HK-2 (cell line): ENCODE measurements around the gene JOSD2.
"Not testable (repeated sequence)": the region's sequence is repeated elsewhere in the genome, so short reads cannot be mapped to it uniquely, and the experiment has no call there.

ENCODE experiments used
- DNase-seq: peaks from one replicate; pipeline ENCODE4 v3.0.0-alpha.2; 2018; ENCODE audit not compliant: unreplicated experiment

The JOSD2 gene

DNA sequence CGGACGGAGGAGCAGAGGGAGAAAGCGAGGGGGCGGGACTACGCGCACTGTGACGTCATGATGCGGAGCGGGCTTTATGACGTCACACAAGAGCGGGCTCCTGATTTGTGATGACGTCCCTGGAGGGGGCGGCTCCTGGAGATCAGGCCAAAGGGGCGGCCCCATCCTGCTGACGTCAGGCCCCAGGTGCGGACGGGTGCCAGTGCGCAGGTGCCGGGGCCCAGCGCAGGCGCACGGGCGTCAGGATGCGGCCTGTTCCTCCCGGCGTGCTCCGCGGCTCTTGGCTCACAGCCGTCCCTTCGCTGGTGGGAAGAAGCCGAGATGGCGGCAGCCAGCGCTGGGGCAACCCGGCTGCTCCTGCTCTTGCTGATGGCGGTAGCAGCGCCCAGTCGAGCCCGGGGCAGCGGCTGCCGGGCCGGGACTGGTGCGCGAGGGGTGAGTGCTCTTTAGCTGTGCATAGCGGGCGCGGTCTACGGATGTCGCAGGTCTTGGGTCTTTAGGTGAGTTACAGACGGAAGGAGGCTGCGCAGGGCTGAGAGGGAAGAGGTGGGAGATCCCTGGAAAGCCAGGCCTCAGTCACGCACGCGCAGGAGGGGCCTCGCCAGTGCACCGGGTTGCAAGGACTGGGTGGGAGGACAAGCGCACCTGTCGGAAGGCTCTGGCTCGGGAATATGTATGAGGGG, 34.6 kb downstream of the JOSD2 start, which contains the start of the genes EMC10 and GARIN5A:
EMC10 (plus strand) TSS at position 284 of the 683 bp plus-strand sequence; CDS start at position 322, 38 bp downstream.
GARIN5A (minus strand) TSS at position 625 of the 683 bp plus-strand sequence; CDS start at position 165, 460 bp downstream.
- no peak for DNase-seq

DNA sequence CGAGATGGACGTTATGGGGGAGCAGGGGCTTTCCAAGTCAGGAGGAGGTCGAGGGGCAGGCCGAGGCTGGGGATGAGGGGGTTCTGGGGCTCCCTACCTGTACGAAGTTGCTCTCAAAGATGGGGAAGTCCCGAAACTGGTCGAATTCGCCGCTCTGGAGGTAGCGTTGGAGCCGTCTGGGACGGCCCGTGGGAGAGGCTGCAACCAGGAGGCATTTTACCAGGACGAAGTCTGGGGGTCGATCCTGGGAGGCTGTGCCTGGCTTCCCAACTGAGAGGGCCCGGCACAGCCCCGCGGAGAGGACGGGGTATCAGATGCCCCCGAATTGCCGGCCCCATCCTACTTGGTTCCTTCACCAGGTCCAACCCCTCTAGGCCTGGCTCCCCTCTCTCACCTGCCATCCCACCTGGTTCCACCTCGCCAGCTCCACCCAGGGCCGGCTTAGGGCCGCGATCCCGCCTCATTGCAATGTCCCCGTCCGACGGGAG, 35.2 kb downstream of the JOSD2 start:
- no peak for DNase-seq

DNA sequence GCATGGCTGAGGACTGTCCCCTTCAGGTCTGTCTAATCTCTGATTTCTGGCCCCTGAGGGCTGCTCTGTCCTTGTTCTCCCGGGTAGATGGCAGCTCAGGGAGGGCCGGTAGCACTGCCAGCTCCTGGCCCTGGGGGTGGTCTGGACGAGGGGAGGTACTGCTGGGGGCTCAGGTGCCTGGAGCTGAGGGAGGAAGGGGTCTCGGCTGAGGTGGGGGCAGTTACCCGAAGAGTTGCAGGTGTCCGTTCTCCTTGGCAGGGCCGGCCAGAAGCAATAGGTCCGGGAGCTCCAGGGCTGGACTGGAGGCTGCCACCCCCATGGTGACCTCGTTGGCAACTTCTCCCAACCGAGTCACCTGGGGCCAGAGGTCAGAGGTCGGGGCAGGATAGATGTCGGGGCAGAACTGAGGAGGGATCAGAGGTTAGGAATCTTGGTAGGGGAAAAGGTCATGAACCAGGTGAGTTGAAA, 35.9 kb downstream of the JOSD2 start:
- no peak for DNase-seq

DNA sequence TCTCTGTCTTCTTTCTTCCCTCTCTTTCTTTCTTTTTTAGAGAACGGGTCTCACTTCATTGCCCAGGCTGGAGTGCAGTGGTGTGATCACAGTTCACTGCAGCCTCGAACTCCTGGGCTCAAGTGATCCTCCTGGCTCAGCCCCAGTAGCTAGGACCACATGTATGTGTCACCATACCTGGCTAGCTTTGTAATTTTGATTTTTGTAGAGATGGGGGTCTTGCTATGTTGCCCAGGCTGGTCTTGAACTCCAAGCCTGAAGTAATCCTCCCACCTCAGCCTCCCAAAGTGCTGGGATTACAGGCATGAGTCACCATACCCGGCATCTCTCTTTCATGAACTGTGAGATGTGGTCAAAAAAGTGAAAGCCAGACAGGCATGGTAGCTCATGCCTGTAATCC, 37.7 kb downstream of the JOSD2 start:
- DNase-seq: not testable (repeated sequence)

DNA sequence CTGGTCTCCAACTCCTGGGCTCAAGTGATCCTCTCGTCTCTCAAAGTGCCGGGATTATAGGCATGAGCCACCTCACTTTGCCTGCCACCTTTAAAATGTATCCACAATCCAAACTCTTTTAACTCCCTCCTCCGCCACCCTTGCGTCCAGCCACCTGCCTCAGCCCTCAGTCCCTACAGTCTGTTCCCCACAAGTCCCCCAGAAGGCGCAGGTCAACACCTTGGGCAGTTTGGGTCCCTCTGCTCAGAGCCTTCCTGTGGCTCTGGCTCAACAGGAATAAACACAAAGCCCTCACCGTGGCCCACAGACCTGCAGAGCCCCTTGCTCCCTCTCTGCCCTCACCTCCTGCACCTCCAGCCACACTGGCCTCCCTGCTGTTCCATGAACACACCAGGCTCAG, 42.2 kb downstream of the JOSD2 start:
- no peak for DNase-seq

DNA sequence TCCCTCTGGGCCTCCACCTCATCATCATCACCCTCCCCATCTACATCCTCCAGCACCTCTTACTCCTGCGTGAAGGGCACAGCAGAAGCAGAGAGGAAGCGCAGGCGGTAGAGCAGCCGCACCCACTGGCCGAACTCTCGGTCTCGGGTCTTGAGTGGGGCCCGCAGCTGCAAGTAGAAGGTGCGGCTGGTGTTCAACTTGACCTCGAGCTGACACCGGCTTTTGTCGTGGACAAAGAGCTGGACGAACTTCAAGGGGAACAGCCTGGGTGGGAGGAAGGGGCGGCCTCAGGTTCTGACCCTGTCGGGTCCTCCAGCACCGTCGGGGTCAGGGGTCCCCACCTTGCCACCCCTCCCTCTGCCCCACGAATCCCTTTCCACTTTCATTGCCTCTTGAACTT, 43.4 kb downstream of the JOSD2 start:
- DNase-seq: no peak

DNA sequence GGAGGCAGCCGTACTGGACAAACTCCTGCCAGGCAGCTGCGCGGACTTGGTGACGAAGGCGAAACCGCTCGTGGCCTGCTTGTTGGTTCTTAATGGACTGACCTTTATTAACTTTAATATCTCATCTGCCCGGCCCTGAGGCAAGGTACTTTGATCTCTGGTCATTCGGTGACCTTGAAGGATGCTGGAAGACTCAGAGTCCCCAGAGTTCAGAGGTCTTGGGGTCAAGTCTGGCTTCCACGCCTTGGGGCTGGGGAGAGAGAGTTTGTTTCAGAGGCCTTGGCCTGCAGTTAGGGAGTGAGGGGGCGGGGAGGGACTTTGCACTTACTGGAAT, 44.3 kb downstream of the JOSD2 start:
- no peak for DNase-seq

DNA sequence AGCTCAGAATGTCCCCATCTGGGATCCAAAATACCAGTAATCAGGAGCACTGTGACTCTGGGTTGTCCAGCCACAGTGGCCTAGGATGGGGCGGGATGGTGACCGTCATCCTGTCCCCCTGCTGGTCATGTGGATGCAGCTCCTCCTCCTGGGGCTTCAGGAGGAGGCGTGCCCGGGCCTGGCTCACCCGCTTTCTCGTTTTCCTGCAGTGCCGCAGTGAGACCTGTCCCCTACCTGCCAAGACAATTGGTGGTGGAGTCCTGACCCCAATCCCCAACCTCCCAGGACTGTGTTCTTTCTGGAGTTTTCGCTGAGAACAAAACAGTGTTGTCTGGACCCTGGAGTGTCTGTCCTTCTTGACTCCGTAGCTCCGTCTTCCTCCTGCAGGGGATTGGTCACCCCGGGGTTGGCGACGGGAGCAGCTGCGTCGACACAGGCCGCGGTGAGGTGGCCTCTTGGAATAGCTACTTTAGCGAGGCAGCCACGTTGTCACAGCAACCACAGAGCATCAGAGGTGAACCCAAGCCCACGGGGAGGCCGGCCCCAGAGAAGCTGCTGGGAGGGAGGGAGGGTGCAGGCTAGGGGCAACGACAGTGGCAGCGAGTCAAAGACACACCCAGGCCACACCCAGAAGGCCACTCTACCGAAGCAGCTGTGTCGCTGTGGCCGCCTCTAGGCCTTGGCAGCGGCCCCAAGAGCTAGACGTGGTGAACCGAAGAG, 44.8 kb downstream of the JOSD2 start:
- DNase-seq: no peak

DNA sequence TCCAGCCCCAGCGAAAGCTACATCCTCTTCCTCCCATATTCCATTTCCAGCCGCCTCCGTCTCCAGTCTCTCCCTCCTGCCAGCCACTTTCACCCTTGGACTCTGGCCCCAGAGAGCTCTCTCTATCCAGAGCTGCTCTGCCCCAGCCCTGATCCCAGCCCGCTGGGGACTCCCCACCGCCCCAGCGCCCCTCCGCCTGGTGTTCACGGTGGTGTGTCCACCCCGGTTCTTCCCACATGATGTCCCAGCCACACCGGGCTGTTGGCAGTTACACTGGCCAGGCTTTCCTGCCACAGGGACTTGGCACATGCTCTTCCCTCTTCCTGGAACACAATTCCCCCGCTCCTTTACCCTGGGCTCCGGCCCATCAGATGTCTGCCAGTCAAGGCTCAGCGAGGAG, 46.0 kb downstream of the JOSD2 start:
- no peak for DNase-seq

DNA sequence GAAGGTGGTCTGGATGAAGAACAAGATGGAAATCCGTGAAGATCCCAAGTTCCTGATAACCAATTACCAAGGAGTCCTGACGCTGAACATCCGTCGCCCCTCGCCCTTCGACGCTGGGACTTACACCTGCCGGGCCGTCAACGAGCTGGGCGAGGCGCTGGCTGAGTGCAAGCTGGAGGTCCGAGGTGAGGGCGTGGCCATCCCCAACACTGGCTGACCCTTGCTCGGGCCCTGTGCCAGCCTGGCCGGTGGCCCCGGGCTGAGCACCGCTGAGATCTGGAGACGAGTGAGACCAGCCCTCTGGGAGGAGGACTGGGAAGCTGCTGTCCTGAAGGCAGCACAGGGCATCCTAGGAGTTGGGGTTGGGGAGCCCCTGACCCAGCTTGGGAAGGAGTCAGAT, 46.6 kb downstream of the JOSD2 start:
- no peak for DNase-seq

DNA sequence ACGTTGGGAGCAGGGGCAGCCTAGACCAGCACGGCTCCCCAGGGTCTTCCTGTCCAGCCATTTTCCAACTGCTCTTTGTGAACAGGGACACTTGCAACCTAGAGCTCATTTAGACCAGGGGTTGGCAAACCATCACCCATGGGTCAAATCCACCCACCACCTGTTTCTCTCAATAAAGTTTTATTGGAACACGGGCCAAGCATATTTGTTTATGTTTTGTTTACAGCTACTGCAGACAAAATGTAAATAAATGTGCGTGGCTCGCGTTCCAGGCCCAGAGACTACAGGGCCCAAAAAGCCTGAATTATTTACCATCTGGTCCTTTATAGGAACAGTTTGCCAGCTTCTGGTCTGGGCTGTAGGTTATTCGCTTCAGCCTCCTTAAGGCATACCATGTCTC, 48.0 kb downstream of the JOSD2 start:
- no peak for DNase-seq

DNA sequence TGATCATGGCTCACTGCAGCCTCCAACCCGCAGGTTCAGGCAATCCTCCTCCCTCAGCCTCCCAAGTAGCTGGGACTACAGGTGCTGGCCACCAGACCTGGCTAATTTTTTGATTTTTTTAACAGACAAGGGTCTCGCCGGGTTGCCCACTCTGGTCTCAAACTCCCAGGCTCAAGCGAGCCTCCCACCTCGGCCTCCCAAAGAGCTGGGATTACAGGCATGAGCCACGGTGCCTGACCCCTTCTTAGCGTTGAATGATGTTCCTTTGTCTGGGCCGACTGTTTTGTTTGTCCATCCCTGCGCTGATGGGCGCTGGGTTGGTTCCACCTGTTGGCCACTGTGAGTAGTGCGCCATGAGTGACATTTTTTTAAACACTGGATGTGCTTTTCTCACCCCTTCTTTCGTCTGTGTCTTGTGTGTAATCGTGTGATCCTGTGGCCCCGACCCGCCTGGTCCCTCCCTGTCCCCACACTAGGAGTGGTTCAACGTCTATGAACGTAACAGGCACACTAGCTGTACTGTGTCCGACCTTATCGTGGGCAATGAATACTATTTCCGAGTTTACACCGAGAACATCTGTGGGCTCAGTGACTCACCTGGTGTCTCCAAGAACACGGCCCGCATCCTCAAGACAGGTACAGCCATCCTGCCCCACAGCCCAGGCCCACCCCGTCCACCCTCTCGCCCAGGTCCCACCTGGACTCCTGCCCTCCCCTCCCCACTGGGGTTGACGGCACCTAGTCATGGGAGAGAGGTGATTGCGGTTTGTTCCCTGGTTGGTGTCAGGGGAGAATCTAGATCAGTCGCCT, 49.7 kb downstream of the JOSD2 start:
- peak; percentile 73 for DNase-seq

DNA sequence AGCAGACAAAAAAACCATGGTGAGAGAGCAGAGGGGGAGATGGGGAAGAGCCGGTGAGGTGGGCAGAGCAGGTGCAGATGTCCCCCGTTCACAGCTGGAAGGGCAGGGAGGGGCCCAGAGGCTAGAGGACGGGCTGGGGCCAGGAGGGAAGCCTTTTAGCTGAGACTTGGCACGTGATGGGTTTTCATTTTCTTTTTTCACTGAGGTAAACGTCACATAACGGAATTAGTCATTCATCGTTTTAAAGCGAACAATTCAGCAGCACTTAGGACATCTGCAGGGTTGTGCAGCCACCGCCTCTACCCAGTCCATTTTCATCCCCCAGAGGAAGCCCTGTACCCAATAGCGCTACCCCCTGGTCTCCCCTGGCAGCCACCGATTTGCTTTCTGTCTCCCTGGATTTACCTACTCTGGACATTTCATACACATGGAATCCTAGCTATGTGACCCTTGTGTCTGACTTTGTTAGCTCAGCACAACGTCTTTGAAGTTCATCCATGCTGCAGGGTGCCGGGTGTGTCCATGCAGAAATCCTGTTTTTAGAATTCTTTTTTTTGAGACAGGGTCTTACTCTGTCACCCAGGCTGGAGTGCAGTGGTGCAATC, 50.7 kb downstream of the JOSD2 start:
- DNase-seq: peak; percentile 70

DNA sequence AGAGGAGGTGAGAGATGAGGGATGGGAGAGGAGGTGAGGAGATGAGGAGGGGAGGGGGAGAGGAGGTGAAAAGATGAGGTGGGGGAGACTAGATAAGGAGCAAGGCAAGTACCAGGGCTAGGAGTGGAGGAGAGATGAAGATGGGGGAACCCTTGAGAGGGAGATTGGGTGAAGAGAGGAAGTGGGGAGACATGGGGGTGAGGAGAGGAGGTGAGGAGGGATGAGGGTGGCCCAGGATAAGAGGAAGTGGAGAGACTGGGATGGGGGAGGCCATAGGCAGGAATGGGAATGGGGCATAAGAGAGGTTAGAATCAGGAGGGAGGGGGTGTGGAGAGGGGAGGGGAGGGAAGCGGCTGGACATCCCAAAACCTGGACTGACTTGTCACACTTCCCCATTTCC, 51.4 kb downstream of the JOSD2 start:
- DNase-seq: no peak

DNA sequence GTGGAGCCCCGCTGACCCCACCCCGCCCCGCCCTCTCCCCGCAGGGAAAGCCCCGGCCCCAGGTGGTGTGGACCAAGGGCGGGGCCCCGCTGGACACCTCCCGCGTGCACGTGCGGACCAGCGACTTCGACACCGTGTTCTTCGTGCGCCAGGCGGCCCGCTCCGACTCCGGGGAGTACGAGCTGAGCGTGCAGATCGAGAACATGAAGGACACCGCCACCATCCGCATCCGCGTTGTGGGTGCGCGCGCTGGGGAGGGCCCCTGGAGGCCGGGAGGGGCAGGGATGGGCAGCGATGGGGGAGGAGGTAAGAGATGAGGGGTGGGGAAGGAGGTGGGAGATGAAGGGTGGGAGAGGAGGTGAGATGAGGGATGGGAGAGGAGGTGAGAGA, 51.9 kb downstream of the JOSD2 start:
- no peak for DNase-seq

DNA sequence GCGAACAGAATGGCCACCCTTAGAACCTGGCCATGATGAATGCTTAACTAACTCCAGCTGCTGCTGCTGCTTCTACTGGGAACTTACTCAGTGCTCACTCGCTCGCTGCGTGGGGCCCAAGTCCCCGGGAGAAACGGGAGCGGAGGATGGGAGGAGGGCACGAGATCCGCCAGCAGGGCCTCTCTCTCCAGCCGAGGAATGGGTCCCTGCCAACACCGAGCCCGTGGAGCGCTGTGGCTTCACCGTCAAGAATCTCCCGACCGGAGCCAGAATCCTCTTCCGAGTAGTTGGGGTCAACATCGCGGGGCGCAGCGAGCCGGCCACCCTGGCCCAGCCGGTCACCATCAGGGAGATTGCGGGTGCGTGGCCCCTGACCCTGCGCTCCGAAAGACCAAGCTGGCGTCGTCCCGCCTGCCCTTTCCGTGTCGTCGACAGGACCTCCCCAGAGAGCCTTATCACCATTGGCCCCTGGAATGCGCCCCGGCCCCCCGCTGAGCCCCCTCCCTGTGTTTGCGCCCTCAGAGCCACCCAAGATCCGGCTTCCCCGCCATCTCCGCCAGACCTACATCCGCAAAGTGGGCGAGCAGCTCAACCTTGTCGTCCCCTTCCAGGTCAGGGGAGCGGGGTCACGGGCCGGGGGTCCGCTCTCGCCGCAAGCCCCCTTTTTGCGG, 52.5 kb downstream of the JOSD2 start:
- no peak for DNase-seq

DNA sequence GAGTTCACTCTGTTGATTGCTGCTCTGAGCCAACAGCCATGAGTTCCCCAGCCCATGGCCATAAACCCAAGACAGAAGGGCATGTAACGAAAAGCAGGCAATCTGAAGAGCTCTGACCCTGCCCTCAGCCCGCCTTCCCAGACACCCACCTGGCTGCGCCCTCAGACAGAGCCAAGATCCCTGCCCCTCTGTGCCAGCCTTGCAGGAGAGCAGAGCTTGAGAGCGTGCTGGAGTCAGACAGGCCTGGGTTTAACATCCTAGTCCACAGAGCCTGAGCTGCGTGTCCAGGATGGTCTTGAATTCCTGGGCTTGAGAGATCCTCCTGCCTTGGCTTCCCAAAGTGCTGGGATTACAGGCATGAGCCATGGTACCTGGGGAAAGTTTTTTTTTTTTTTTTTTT, 53.7 kb downstream of the JOSD2 start:
- no peak for DNase-seq
